ENCODE data around the gene FOXP1. TPM values are rescaled to one million over a fixed set of nuclear protein-coding genes. Genes with fewer than 3 reads are reported as not detected.
A peak's percentile ranks its signal among the peaks of the same experiment; 100 is the strongest.

The FOXP1 gene
- polyA plus RNA-seq, 1 donor from 2014 or later = 5.6 TPM

GRCh38 chr3:71063773-71064290 is 519.7 kb downstream of the FOXP1 start:
- no peak overlapping the region for H3K27ac ChIP-seq (ENCODE audit: low read length)
- H3F3A ChIP-seq (ENCODE audit: insufficient read depth, low read length, poor library complexity, severe bottlenecking) = no peaks in the 10 kb centered on the region
- no peaks in the 10 kb centered on the region for H3K9me3 ChIP-seq (ENCODE audit: low read length)
- H3K36me3 ChIP-seq (ENCODE audit: insufficient read depth, low read length) = no peaks in the 10 kb centered on the region
- H2AFZ ChIP-seq (ENCODE audit: low read depth, low read length) = no peak overlapping the region
- no peaks in the 10 kb centered on the region for H3K9me2 ChIP-seq (ENCODE audit: insufficient read depth, low read length)
- no peak for TF ChIP-seq TAF1 (IDR thresholded peaks at IDR 0.05; ENCODE audit: low read depth)
- TF ChIP-seq RAD21 (conservative IDR thresholded peaks at IDR 0.05) = no peak
- no peaks in the 10 kb centered on the region for H4K20me1 ChIP-seq (ENCODE audit: insufficient read depth)
- peak overlapping the region; percentile 88 for H3K4me2 ChIP-seq (ENCODE audit: low read length)
- peak overlapping the region; percentile 71 for H3K4me3 ChIP-seq (ENCODE audit: low read length)
- peaks cover 7% of the 10 kb centered on the region for H3K27me3 ChIP-seq (ENCODE audit: insufficient read depth, low read depth, low read length)
- H3K79me2 ChIP-seq (replicated peaks; ENCODE audit: insufficient read depth, low read length) = peaks cover 35% of the 10 kb centered on the region
- H3K9ac ChIP-seq (ENCODE audit: low read length) = peak overlapping the region; percentile 51

GRCh38 chr3:71062952-71063772 is 520.4 kb downstream of the FOXP1 start:
- Histone ChIP-seq H3K9me2 (ENCODE audit: insufficient read depth, low read length) (no peaks in the 10 kb centered on the region), H3K27me3 (ENCODE audit: insufficient read depth, low read depth, low read length) (peaks cover 7% of the 10 kb centered on the region), H3K36me3 (ENCODE audit: insufficient read depth, low read length) (no peaks in the 10 kb centered on the region), H2AFZ (ENCODE audit: low read depth, low read length) (no peak overlapping the region), H3K27ac (ENCODE audit: low read length) (no peak overlapping the region), H3K9me3 (ENCODE audit: low read length) (no peaks in the 10 kb centered on the region), H3F3A (ENCODE audit: insufficient read depth, low read length, poor library complexity, severe bottlenecking) (no peaks in the 10 kb centered on the region), H3K4me3 (ENCODE audit: low read length) (peak overlapping the region; percentile 71), H4K20me1 (ENCODE audit: insufficient read depth) (no peaks in the 10 kb centered on the region), H3K9ac (ENCODE audit: low read length) (peak overlapping the region; percentile 51), H3K79me2 (replicated peaks; ENCODE audit: insufficient read depth, low read length) (peaks cover 42% of the 10 kb centered on the region), H3K4me2 (ENCODE audit: low read length) (peak overlapping the region; percentile 88)
- TF ChIP-seq RAD21 (conservative IDR thresholded peaks at IDR 0.05) = no peak
- TF ChIP-seq POLR2AphosphoS5 (IDR thresholded peaks at IDR 0.05) = peak; percentile 58

GRCh38 chr3:71062037-71062932 is 521.2 kb downstream of the FOXP1 start:
- Histone ChIP-seq H3K9ac (ENCODE audit: low read length) (no peak overlapping the region), H3K36me3 (ENCODE audit: insufficient read depth, low read length) (no peaks in the 10 kb centered on the region), H3K4me3 (ENCODE audit: low read length) (peak overlapping the region; percentile 71), H3K9me2 (ENCODE audit: insufficient read depth, low read length) (no peaks in the 10 kb centered on the region), H3K79me2 (replicated peaks; ENCODE audit: insufficient read depth, low read length) (peaks cover 50% of the 10 kb centered on the region), H3F3A (ENCODE audit: insufficient read depth, low read length, poor library complexity, severe bottlenecking) (no peaks in the 10 kb centered on the region), H3K4me2 (ENCODE audit: low read length) (peak overlapping the region; percentile 29), H3K9me3 (ENCODE audit: low read length) (no peaks in the 10 kb centered on the region), H3K27ac (ENCODE audit: low read length) (no peak overlapping the region), H4K20me1 (ENCODE audit: insufficient read depth) (no peaks in the 10 kb centered on the region), H3K27me3 (ENCODE audit: insufficient read depth, low read depth, low read length) (peaks cover 7% of the 10 kb centered on the region), H2AFZ (ENCODE audit: low read depth, low read length) (no peak overlapping the region)
- TF ChIP-seq POLR2AphosphoS5 (IDR thresholded peaks at IDR 0.05) (no peak), RAD21 (conservative IDR thresholded peaks at IDR 0.05) (no peak), REST (IDR thresholded peaks at IDR 0.05; ENCODE audit: borderline replicate concordance) (no peak), CTCF (IDR thresholded peaks at IDR 0.05; ENCODE audit: poor library complexity, severe bottlenecking) (no peak), MXI1 (conservative IDR thresholded peaks at IDR 0.05; ENCODE audit: poor library complexity, severe bottlenecking) (no peak), SMC3 (conservative IDR thresholded peaks at IDR 0.05; ENCODE audit: poor library complexity) (no peak), TAF1 (IDR thresholded peaks at IDR 0.05; ENCODE audit: low read depth) (no peak), EZH2 (IDR thresholded peaks at IDR 0.05; ENCODE audit: borderline replicate concordance, insufficient read depth, low read length, poor library complexity, severe bottlenecking) (no peak), EP300 (conservative IDR thresholded peaks at IDR 0.05; ENCODE audit: poor library complexity, severe bottlenecking) (no peak)
